DMS 273 (cell line): ENCODE results near the gene GGTLC2.

Experiments
- DNase-seq: peaks from one replicate; lab custom pipeline; 2025; ENCODE audit not compliant: unreplicated experiment; lab: John Stamatoyannopoulos, UW

GGTLC2 gene

DNA sequence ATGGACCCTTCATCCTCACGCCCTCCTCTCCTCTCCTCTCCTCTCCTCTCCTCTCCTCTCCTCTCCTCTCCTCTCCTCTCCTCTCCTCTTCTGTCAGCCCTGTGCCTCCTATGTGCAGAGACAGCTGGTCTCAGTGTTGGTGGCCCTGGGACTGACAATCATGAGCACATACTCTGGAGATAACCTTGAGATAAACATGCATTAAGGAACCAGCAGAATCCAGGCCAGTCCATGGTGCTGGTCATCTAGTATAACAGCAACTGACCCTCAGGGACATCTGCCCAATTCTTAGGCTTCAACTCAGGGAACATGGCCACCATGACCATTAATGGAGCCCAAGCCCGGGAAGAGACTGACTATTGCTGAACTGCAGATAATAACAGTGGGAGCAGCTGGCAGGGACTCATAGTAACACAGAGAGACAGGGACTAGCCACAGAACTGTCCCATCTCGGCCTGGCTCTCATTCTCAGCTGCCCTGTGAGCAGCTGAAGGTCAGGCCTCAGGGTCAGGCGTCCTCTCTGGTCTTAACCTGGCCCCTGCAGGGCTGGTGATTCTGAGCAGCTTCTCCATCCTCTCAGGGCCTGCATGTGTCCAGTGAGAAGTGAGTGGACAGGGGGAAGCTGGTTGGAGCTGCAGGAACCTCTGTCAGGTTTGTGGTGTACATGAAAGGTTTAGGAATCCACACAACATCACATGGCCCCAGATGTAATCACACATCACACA, 45.4 kb downstream of the GGTLC2 start:
- no peak for DNase-seq

DNA sequence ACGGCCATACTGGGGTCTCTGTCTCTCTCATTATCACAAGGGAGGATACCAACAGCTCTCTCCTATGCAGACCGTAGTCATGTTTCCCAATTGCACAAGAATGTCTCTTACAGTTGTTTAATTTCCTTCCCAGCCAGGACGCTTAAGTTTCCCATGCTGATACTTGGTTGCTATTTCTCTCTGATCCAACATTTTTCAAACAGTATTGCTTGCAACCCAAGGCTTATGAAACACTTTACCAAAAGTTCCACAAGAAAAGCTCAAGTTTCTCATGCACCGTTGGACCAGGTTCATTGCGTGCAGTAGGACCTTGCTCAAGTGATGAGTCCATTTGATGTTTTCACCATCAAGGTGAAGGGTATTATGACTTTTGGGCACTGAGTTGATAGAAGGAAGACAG, 46.6 kb downstream of the GGTLC2 start:
- DNase-seq: no peak

DNA sequence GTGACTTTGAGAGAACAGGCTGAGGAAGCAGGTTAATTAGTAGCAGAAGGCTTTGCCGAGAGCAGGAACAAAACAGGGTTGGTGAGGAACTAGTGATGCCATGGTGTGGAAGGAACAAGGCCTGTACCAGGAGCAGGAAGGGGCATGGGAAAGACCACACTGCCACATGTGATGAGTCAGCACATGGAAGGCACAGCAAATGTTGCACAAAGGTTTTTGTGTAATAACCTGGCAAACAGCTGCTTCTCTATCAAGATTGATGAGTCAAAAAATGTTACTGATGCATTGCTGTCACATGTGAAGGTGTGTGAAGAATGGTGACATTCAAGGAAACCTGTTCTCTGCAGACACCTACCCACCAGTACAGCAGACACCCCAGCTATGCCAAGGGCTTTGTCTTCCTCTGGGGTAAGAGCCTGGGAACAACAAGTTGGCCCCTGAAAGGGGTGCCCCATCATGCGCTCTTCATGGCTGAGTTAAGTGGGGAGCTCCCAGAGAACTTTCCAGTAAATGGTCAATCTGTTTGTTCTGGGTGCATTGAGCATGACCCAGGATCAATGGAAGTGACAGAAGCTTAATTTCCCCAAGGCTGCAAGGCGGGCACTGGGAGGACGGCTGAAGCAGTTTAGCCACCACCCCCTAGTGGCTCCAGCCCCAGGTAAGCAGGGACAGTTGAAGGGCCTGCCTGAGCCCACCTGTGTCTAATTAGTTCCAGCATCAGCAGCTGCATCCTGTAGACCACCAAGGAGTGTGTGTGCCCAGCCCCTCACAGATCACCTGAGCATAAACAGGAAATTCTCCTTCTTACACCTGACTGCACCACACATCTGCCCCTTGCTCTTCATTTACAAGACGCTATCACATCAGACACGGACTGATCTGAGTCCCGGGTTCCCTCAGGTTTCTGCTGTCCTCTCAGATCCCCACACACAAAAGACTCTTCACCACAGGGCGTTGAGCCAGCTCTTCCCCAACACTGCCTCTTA, 47.6 kb downstream of the GGTLC2 start:
- no peak for DNase-seq

DNA sequence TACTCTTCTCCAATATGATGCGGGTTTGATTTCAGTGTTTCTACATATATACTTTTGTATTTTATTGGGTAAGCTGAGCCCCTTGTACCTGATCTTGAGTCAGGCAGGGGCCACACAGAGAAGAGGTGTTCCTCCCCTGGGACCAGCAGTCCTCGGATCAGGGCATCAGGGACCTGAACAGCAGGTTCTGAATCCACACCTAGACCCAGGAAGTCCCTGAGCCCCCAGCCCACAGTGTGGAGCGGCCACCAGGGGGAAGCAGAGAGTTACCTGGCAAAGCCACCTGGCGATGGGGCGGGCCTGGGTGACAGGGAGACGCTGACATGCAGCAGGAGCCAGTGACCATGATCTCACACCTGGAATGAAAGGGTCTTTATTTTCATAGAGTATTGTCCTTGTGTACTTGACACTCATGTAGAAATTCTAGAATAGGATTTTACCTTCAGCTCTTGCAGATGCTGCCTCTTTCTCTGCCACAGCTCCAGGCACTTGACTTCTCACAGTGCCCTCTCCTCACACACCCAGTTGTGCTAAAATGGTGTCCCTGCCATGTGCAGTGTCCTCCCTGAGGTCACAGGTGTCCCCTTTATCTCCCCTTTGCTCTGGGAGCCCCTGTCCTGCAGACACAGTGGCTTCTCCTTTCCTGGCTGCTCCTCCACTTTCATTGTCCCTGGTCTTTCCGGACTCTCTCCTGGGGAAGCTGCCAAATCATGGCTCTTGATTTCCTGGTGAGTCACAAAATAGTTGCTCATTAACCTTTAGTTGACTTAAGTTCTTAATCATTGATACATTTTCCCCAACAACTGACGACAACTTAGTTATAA, 48.5 kb downstream of the GGTLC2 start:
- DNase-seq: peak; percentile 58

DNA sequence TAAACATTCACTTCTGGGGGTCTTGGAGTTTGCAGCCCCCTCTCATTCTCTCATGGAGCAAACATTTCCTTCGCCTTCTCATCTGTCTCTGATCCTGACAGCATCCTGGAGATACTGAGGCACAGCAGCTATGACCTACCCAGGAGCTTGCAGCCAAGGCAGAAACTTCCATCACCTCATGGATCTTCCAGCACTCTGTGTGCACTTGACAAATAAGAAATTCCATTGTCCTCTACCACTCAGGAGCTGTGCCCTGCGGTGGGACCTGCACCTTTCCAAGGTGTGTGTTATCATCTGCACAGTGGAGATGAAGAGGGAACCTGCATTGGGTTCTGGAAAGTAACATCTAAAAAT, 49.1 kb downstream of the GGTLC2 start:
- no peak for DNase-seq

DNA sequence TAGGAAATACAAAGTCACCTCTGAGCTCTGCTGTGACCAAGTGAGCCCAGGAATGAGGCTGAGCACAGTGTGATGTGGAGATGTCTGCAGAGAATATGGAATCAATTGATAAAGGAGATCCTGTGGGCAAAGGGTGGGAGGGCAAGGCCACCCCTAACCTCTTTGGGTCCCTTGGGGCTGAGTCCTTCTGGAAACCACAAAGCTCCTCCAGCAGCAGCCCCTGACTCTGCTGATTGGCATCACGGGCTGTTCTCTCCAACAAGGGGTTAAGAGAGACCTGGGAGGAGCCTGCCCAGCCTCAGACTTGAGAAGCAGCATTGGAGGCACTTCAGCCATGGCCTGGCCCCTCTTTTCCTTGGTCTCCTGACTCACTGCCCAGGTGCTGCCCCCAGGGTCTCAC, 49.7 kb downstream of the GGTLC2 start:
- DNase-seq: no peak

DNA sequence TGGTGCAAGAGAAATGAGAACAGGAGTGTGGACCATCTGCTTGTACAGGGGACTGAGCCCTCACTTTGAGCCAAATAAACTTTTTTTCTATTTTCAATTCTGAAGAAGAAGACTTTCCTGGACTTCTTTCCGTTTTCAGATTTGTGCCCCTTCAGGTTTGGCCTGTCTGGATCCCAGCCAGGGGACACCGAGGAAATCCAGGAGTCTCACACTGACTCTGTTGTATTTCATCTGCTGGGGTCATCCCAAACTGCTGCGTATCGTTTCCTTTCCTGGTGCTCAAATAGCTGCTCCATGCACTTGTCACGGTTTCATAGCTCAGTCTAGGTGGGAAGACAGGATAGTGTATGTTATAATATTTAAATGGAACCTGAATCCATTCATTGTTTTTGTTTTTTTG, 51.7 kb downstream of the GGTLC2 start:
- DNase-seq: no peak
